GM12875 (cell line): ENCODE data around the gene FCAMR.

Experiments used
- H3K4me3 ChIP-seq: one replicate; pipeline ENCODE4 v1.5.1; 2011; ENCODE audit warnings: low read depth, low read length, control low read depth
- CTCF ChIP-seq: IDR thresholded peaks from 2 replicates; pipeline ENCODE4 v1.5.1; 2011; ENCODE audit warnings: low read depth, mild to moderate bottlenecking, control low read depth, inconsistent platforms, low read length, moderate library complexity, borderline replicate concordance; ENCODE audit not compliant: insufficient read depth

Gene FCAMR

DNA sequence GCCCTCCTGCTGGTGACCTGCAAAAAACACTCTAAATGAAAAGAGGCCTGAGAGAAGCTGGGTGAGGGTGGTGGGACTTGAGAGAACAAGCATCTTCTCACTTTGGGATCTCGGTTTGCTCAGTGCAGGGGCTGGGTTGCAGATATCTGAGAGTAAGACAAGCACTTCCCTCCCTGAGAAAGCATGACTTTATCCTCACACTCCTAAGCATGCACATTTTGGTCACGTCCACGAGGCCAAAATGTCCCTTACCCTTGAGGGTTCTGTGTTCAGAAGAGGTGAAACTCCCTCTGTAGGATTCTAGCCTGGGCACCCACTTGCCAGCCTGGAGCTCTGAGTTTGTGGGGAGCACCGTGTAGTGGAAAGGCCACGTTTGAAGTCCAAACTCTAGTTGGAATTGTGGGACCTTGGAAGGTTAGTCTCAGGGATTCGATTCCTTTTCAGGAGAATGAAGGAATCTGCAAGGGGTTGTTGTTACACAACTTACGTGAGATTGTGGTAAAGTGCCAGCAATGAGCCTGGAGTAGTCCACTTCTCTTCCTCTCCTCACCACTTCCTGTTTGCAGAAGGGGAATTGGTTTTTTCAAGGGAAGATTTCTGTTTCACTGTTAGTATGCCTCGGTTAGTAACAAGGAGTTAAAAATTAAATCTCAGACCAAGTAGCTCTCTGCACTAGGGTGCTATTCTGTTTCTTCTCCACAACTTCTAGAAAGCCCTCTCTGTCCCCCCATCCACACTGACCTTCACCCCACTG, 3.0 kb downstream of the FCAMR start:
- no peak for TF ChIP-seq CTCF
- H3K4me3 ChIP-seq = no peak overlapping the region

DNA sequence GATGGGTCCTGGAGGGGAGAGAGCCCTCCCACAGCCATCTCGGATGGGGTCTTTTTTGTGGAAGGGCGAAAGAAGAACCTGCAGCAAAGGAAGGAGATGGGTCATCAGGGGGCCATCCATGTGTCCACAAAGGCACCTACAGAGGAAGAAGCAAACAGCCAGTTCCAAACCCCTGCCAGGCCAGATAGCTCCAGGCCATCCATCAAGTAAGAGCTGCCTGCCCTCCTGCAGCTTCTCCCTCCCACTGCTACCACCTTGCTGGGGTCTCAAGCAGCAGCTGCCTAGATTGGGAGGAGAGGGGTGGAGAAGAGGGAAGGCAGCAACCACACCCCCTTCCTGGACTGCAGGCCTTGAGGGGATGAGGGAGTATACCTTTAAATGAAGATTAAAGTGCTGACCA, 4.5 kb downstream of the FCAMR start:
- no peak for TF ChIP-seq CTCF
- H3K4me3 ChIP-seq = no peak overlapping the region

DNA sequence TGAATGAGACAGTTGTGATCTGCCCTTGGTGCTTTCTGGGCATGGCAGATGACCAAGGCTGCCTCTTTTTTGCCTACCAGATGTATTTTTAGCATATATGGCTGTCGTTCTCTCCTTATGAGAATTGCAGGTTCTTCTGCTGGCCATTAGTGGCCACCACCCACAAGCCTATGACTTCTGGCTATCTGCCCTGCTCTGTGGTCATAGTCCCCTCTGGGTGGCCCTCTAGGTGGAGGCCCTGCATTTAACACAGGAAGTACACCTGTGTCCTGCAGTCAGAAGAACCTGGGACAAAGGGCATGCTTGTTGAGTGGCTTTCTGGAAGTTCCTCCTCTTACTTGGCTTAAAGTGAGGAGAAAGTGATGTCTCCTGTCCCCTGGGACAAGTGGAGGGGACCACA, 6.5 kb downstream of the FCAMR start:
- TF ChIP-seq CTCF = no peak
- H3K4me3 ChIP-seq = no peak overlapping the region

GRCh38 chr1:206963119-206963712, 7.0 kb downstream of the FCAMR start:
- TF ChIP-seq CTCF = no peak
- H3K4me3 ChIP-seq = no peak overlapping the region

- H3K4me3 ChIP-seq = no peak overlapping the region
- no peak for TF ChIP-seq CTCF
These were observed 8.0 kb downstream of the FCAMR start for GRCh38 chr1:206962272-206962671.

- TF ChIP-seq CTCF = no peak
These were observed 8.6 kb downstream of the FCAMR start for GRCh38 chr1:206961668-206962067.

More at GRCh38 chr1:206961668-206962067, 8.6 kb downstream of the FCAMR start:
- H3K4me3 ChIP-seq = no peak overlapping the region
